Nephron (organoid): ENCODE results near the gene HSD17B8.
A peak's percentile ranks its signal among the peaks of the same experiment; 100 is the strongest.

Experiments
- H3K27ac Mint-ChIP-seq, 3 experiments: 2 replicates each; pipeline ENCODE4 v1.8.0; 2020; ENCODE audit warnings: mixed read lengths in 3 of 3, mild to moderate bottlenecking in 2 of 3, moderate library complexity in 1 of 3
- H3K27me3 Mint-ChIP-seq: 2 replicates; pipeline ENCODE4 v1.8.0; 2021; ENCODE audit warnings: low read depth, mild to moderate bottlenecking, moderate library complexity, mixed read lengths
- H3K36me3 Mint-ChIP-seq: 2 replicates; pipeline ENCODE4 v1.8.0; 2020; ENCODE audit warnings: low read depth, mixed read lengths
- H3K4me1 Mint-ChIP-seq: 2 replicates; pipeline ENCODE4 v1.8.0; 2020; ENCODE audit warnings: mixed read lengths
- H3K4me3 Mint-ChIP-seq, 3 experiments: 2 replicates each; pipeline ENCODE4 v1.8.0; 2020; ENCODE audit warnings: mild to moderate bottlenecking in 3 of 3, mixed read lengths in 3 of 3, moderate library complexity in 2 of 3
- H3K9me3 Mint-ChIP-seq: 2 replicates; pipeline ENCODE4 v1.8.0; 2020; ENCODE audit warnings: mixed read lengths
- CTCF ChIP-seq, 3 experiments: fragments of 200-600 bp; sonication (generic); IDR thresholded peaks; one replicate each; pipeline ENCODE4 v1.5.0; 2021; ENCODE audit warnings: antibody characterized with exemption in 3 of 3; ENCODE audit not compliant: unreplicated experiment in 3 of 3

HSD17B8 gene

GRCh38 chr6:33172688-33173534 is 31.5 kb upstream of the HSD17B8 start:
- peaks cover 21% of the 10 kb centered on the region for H3K27me3 Mint-ChIP-seq
- no peaks in the 10 kb centered on the region for H3K9me3 Mint-ChIP-seq
- H3K4me3 Mint-ChIP-seq = peak overlapping the region in 1 of 3 experiments; percentile 19
- H3K27ac Mint-ChIP-seq = no peak overlapping the region
- H3K36me3 Mint-ChIP-seq = no peaks in the 10 kb centered on the region
- no peaks in the 10 kb centered on the region for H3K4me1 Mint-ChIP-seq
- TF ChIP-seq CTCF (IDR thresholded peaks at IDR 0.05; ENCODE audit: unreplicated experiment in 3 of 3) = peak in 2 of 3 experiments; percentile 13 to 39

DNA sequence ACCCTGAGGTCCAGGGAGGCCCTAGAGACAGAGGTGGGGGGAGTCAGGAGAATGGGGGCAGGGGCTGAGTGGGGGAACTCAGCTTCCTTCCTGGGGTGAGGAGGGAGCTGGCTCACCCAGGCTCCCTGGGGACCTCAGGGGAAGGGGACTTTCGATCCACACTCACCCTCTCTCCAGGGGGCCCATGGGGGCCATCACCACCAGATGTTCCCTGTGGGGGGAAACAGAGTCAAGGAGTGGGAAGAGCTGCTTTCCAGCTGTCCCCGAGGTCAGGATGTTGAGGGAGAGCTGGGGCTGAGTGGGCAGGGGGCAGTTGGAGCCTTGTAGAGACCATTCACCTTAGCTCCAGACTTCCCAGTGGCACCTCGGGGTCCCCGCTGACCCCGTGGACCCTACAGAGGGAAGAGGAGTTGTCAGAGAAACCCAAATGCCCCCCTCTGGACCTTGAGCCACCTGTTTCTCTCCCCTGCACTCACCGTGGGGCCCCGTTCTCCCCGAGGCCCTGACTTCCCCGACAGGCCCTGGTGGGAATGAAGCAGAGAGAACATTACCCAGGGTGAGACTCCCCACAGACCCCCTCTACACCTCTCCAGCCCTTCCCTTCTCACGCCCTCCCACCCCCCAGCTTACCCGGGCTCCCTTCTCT is 30.8 kb upstream of the HSD17B8 start:
- Mint-ChIP-seq H3K4me1 (no peaks in the 10 kb centered on the region), H3K36me3 (no peaks in the 10 kb centered on the region), H3K9me3 (no peaks in the 10 kb centered on the region), H3K4me3 (no peak overlapping the region), H3K27me3 (peaks cover 18% of the 10 kb centered on the region), H3K27ac (no peak overlapping the region)
- TF ChIP-seq CTCF (IDR thresholded peaks at IDR 0.05; ENCODE audit: unreplicated experiment in 3 of 3) = no peak

DNA sequence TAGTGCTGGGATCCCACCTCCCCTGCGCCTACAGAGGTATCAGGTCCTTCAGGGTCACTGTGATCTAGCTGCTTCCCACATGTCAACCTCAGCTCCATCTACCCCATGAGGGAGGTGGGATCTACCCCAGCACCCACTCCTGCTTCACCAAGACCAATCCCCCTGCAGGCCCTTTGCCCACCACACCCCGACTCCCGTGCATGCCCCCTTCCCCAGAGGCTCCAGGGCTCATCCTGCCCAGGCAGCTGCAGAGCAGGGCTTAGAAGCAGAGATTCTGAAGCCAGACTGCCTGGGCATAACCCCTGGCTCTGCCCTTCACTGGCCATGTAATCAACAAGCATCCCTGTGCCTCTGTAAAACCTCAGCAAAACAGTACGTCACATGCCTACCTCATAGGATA is 29.7 kb upstream of the HSD17B8 start:
- no peaks in the 10 kb centered on the region for H3K4me1 Mint-ChIP-seq
- peak overlapping the region in 1 of 3 experiments; percentile 37 for H3K27ac Mint-ChIP-seq
- H3K36me3 Mint-ChIP-seq = no peaks in the 10 kb centered on the region
- no peaks in the 10 kb centered on the region for H3K9me3 Mint-ChIP-seq
- no peak for TF ChIP-seq CTCF (IDR thresholded peaks at IDR 0.05; ENCODE audit: unreplicated experiment in 3 of 3)
- H3K27me3 Mint-ChIP-seq = peaks cover 14% of the 10 kb centered on the region
- no peak overlapping the region for H3K4me3 Mint-ChIP-seq

DNA sequence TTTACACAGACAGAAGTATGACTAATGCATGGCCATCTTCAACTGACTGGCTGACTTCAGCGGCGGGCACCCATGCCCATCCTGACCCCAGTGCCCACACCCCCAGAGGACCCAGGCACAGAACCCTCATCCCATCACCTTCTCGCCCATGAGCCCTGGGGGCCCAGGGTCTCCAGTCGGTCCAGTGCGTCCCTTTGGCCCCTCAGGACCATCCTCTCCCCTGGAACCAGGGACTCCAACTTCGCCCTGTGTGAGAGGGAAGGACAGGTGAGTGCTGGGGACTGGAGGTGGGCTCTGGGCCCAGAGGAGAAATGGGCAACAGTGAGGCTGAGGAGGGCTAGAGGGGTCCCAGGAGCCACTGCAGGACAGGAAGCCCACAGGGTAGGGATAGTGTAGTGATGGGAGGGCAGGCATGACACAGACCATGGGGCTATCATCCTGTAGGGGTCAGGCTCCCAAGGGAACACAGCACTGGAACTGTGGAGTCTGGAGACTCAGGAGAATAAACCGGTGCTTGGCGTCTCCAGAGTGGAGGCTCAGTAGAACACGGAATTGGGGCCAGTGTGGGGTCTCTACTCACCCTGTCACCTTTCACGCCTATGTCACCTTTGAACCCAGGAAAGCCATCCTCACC is 28.9 kb upstream of the HSD17B8 start:
- no peak for TF ChIP-seq CTCF (IDR thresholded peaks at IDR 0.05; ENCODE audit: unreplicated experiment in 3 of 3)
- no peak overlapping the region for H3K4me3 Mint-ChIP-seq
- H3K36me3 Mint-ChIP-seq = no peaks in the 10 kb centered on the region
- no peak overlapping the region for H3K27ac Mint-ChIP-seq
- H3K27me3 Mint-ChIP-seq = peaks cover 17% of the 10 kb centered on the region
- H3K9me3 Mint-ChIP-seq = no peaks in the 10 kb centered on the region
- no peaks in the 10 kb centered on the region for H3K4me1 Mint-ChIP-seq

- Mint-ChIP-seq H3K4me3 (no peak overlapping the region), H3K27ac (no peak overlapping the region), H3K27me3 (peaks cover 20% of the 10 kb centered on the region), H3K4me1 (no peaks in the 10 kb centered on the region), H3K36me3 (no peaks in the 10 kb centered on the region), H3K9me3 (no peaks in the 10 kb centered on the region)
- no peak for TF ChIP-seq CTCF (IDR thresholded peaks at IDR 0.05; ENCODE audit: unreplicated experiment in 3 of 3)
These were observed 27.5 kb upstream of the HSD17B8 start for GRCh38 chr6:33176906-33177305.
